K562 (cell line): ENCODE data around the gene REM2. TPM values are rescaled to one million over a fixed set of nuclear protein-coding genes. Genes with fewer than 3 reads are reported as not detected.
A peak's percentile ranks its signal among the peaks of the same experiment; 100 is the strongest.

Source experiments
- AFF1 ChIP-seq, 2 experiments: fragments of 450-650 bp; IDR thresholded peaks; 2 replicates each; pipeline ENCODE4 v1.6.1; 2018; ENCODE audit warnings: mild to moderate bottlenecking in 2 of 2, low read depth in 1 of 2; ENCODE audit not compliant: partially characterized antibody in 2 of 2
- BRF2 ChIP-seq: IDR thresholded peaks from 3 replicates; pipeline ENCODE4 v1.6.1; 2011; ENCODE audit warnings: borderline replicate concordance, mild to moderate bottlenecking; ENCODE audit not compliant: insufficient read length, insufficient read depth
- C11orf30 ChIP-seq: fragments of 450-650 bp; IDR thresholded peaks from 2 replicates; pipeline ENCODE4 v1.6.1; 2016; ENCODE audit warnings: low read depth, mild to moderate bottlenecking
- CCAR2 ChIP-seq: fragments of 200-400 bp; formaldehyde crosslinking; IDR thresholded peaks from 2 replicates; pipeline ENCODE4 v1.6.1; 2017; ENCODE audit warnings: mild to moderate bottlenecking, low read depth, low read length
- L3MBTL2 ChIP-seq: fragments of 450-650 bp; IDR thresholded peaks from 2 replicates; pipeline ENCODE4 v1.6.1; 2016; ENCODE audit warnings: mild to moderate bottlenecking, moderate library complexity
- MTA2 ChIP-seq: fragments of 450-650 bp; IDR thresholded peaks from 2 replicates; pipeline ENCODE4 v1.6.1; 2016; ENCODE audit warnings: low read depth
- PKNOX1 ChIP-seq: fragments of 450-650 bp; IDR thresholded peaks from 2 replicates; pipeline ENCODE4 v1.6.1; 2016
- POLR3G ChIP-seq: IDR thresholded peaks from 2 replicates; pipeline ENCODE4 v1.6.1; 2011; ENCODE audit not compliant: insufficient read length, insufficient replicate concordance; ENCODE audit errors: extremely low read depth
- PTRF ChIP-seq: fragments of 450-650 bp; IDR thresholded peaks from 2 replicates; pipeline ENCODE4 v1.6.1; 2016; ENCODE audit warnings: mild to moderate bottlenecking, missing genetic modification characterization, missing compliant biosample characterization
- RB1 ChIP-seq: fragments of 450-650 bp; IDR thresholded peaks from 2 replicates; pipeline ENCODE4 v1.6.1; 2017; ENCODE audit warnings: low read depth, mild to moderate bottlenecking
- RREB1 ChIP-seq: fragments of 250-450 bp; sonication (Bioruptor Pico); IDR thresholded peaks from 2 replicates; pipeline ENCODE4 v1.4.0; 2020
- TFE3 ChIP-seq: fragments of 450-650 bp; formaldehyde crosslinking; IDR thresholded peaks from 2 replicates; pipeline ENCODE4 v1.4.0; 2020; ENCODE audit warnings: mild to moderate bottlenecking, mixed read lengths
- ZNF175 ChIP-seq: fragments of 200-800 bp; sonication (Bioruptor generic); IDR thresholded peaks from 2 replicates; pipeline ENCODE4 v1.6.1; 2016; ENCODE audit warnings: low read depth, mild to moderate bottlenecking, missing genetic modification characterization, missing compliant biosample characterization
- ZNF274 ChIP-seq: IDR thresholded peaks from 2 replicates; pipeline ENCODE4 v1.6.1; 2011; ENCODE audit warnings: low read depth, mild to moderate bottlenecking, low read length, moderate library complexity, borderline replicate concordance
- ZNF316 ChIP-seq: fragments of 450-650 bp; IDR thresholded peaks from 2 replicates; pipeline ENCODE4 v1.6.1; 2016
- polyA plus RNA-seq, 8 experiments: library from polyadenylated mRNA; depleted of rRNA in 4 of 8; stranded (reverse) in 5 of 8; unstranded in 3 of 8; fragments of >200 nt; fragmentation: Nextera tagmentation in 2 of 8; fragmentation: Illumina TruSeq in 1 of 8; extraction: Ambion mirVana in 2 of 8; extraction: Trizol in 1 of 8; gene quantifications; 2 replicates each; pipeline versions ENCODE4 v1.2.1 to v1.2.3, GENCODE V29; 2011 to 2014; ENCODE audit warnings: inconsistent platforms in 1 of 8, missing spikeins in 1 of 8
- total RNA-seq, 7 experiments: library from RNA; depleted of rRNA in 6 of 7; stranded (reverse); fragments of >200 nt in 6 of 7; fragmentation: Illumina TruSeq in 2 of 7; extraction: Trizol in 2 of 7; gene quantifications; 2 replicates each; pipeline versions ENCODE4 v1.2.1 to v1.2.3, GENCODE V29; 2011 to 2021; ENCODE audit warnings: low replicate concordance in 1 of 7

REM2 gene
- total and polyA plus RNA-seq, 9 of the 15 experiments (the other 6 are each of a cell fraction or from before 2014, with no cell fraction given) = 0.18 to 1.0 (median 0.38) TPM

- TF ChIP-seq AFF1 (IDR thresholded peaks at IDR 0.05; ENCODE audit: low read depth in 1 of 2, partially characterized antibody in 2 of 2) (no peak), TFE3 (CRISPR knock-in tag) (no peak), PKNOX1 (peak; percentile 88), PTRF (tag) (no peak), BRF2 (no peak), ZNF274 (peak; percentile 73; the same call in 1 of the 2 replicates), CCAR2 (no peak), MTA2 (peak; percentile 87), POLR3G (no peak), C11orf30 (no peak), ZNF175 (no peak), ZNF316 (peak; percentile 77), RREB1 (no peak), L3MBTL2 (peak; percentile 64), RB1 (no peak)
Observed at GRCh38 chr14:22897357-22897756, 14.3 kb downstream of the REM2 start (continued).
